A549 (cell line): Measurements from ENCODE around the gene NKD1. TPM values are rescaled to one million over a fixed set of nuclear protein-coding genes. Genes with fewer than 3 reads are reported as not detected.

Experiments used
- ATAC-seq, 2 experiments: fragments of 200-7000 bp in 1 of 2; fragments of >200 bp in 1 of 2; cut with Nextera tagmentation in 1 of 2; cut with Tn5 transposase in 1 of 2; 3 replicates each; pipeline versions ENCODE4 v1.8.0 to v1.9.1; 2018 to 2020; ENCODE audit warnings: mild to moderate bottlenecking in 1 of 2, moderate library complexity in 1 of 2
- CTCF ChIA-PET: fragments of 300-600 bp; sonication (Branson Sonifier 250); formaldehyde crosslinking; extraction: SDS; loops from one replicate; lab custom pipeline; 2021; ENCODE audit warnings: antibody characterized with exemption, inconsistent platforms; lab: Yijun Ruan, JAX
- POLR2A ChIA-PET: fragments of 350-600 bp; formaldehyde crosslinking; extraction: SDS; loops from one replicate; lab custom pipeline; 2021; ENCODE audit warnings: antibody characterized with exemption, inconsistent platforms; lab: Yijun Ruan, JAX
- DNase-seq, 2 experiments: peaks; one replicate each; pipeline versions ENCODE4 v3.0.0 to v3.0.0-alpha.2; 2011 to 2016; ENCODE audit warnings: low read depth in 1 of 2, low spot score in 1 of 2
- FAIRE-seq: peaks from 2 replicates; lab custom pipeline; 2011; peaks lifted over from hg19 to GRCh38; lab: Jason Lieb, UNC
- H3K27ac ChIP-seq, 2 experiments: fragments of >200 bp; sonication (Bioruptor Twin); formaldehyde crosslinking; 3 replicates each; pipeline ENCODE4 v1.5.1; 2016 to 2017
- H3K4me1 ChIP-seq: fragments of >200 bp; sonication (Bioruptor Twin); formaldehyde crosslinking; 3 replicates; pipeline ENCODE4 v1.6.1; 2016
- H3K4me2 ChIP-seq: fragments of >200 bp; sonication (Bioruptor Twin); formaldehyde crosslinking; 3 replicates; pipeline ENCODE4 v1.6.1; 2016
- H3K4me3 ChIP-seq: fragments of >200 bp; sonication (Bioruptor Twin); formaldehyde crosslinking; 3 replicates; pipeline ENCODE4 v1.5.1; 2016
- H3K9me3 ChIP-seq: fragments of >200 bp; sonication (Bioruptor Twin); formaldehyde crosslinking; 3 replicates; pipeline ENCODE4 v1.6.1; 2016
- CHD2 ChIP-seq: fragments of 150-350 bp; IDR thresholded peaks from 2 replicates; pipeline ENCODE4 v1.6.1; 2014; ENCODE audit warnings: low read length; ENCODE audit not compliant: partially characterized antibody
- CHD4 ChIP-seq: fragments of 200-600 bp; sonication (generic); IDR thresholded peaks from 2 replicates; pipeline ENCODE4 v1.6.1; 2016; ENCODE audit warnings: antibody characterized with exemption, mild to moderate bottlenecking, borderline replicate concordance
- EHMT2 ChIP-seq: fragments of 200-600 bp; sonication (generic); IDR thresholded peaks from 2 replicates; pipeline ENCODE4 v1.6.1; 2016; ENCODE audit warnings: antibody characterized with exemption, low read depth, mild to moderate bottlenecking, moderate library complexity
- FOSB ChIP-seq: fragments of 250-450 bp; sonication (Bioruptor Pico); IDR thresholded peaks from 2 replicates; pipeline ENCODE4 v1.5.0; 2020; ENCODE audit warnings: mild to moderate bottlenecking, moderate library complexity
- FOSL2 ChIP-seq, 2 experiments: fragments of 450-650 bp in 1 of 2; fragments of >200 bp in 1 of 2; sonication (Bioruptor Twin) in 1 of 2; formaldehyde crosslinking; IDR thresholded peaks; 2 replicates each; pipeline versions ENCODE4 v1.5.0 to v1.6.1; 2016 to 2020; ENCODE audit warnings: mild to moderate bottlenecking in 1 of 2, moderate library complexity in 1 of 2
- HEYL ChIP-seq: fragments of 250-450 bp; sonication (Bioruptor Pico); IDR thresholded peaks from 2 replicates; pipeline ENCODE4 v1.8.0; 2021; ENCODE audit warnings: mild to moderate bottlenecking, moderate library complexity
- HMGXB4 ChIP-seq: fragments of 250-450 bp; sonication (Bioruptor Pico); IDR thresholded peaks from 2 replicates; pipeline ENCODE4 v1.5.0; 2021; ENCODE audit warnings: mild to moderate bottlenecking, moderate library complexity, borderline replicate concordance
- HOXB13 ChIP-seq: fragments of 250-450 bp; sonication (Bioruptor Pico); IDR thresholded peaks from 2 replicates; pipeline ENCODE4 v1.5.0; 2020; ENCODE audit warnings: low read depth, mild to moderate bottlenecking, moderate library complexity
- KDM5A ChIP-seq: fragments of 200-600 bp; sonication (generic); IDR thresholded peaks from 2 replicates; pipeline ENCODE4 v1.6.1; 2016; ENCODE audit warnings: antibody characterized with exemption, mild to moderate bottlenecking
- MAFK ChIP-seq: fragments of 450-650 bp; IDR thresholded peaks from 2 replicates; pipeline ENCODE4 v1.6.1; 2014; ENCODE audit not compliant: partially characterized antibody
- RAD21 ChIP-seq, 2 experiments: fragments of >200 bp in 1 of 2; sonication (Bioruptor Twin) in 1 of 2; formaldehyde crosslinking in 1 of 2; IDR thresholded peaks in 1 of 2; conservative IDR thresholded peaks in 1 of 2; 2 replicates in 1 of 2; 3 replicates in 1 of 2; pipeline ENCODE4 v1.6.1; 2012 to 2018; ENCODE audit warnings: inconsistent platforms in 1 of 2
- TFCP2L1 ChIP-seq: fragments of 250-450 bp; sonication (Bioruptor Pico); IDR thresholded peaks from 2 replicates; pipeline ENCODE4 v1.5.0; 2021; ENCODE audit warnings: mild to moderate bottlenecking
- USF2 ChIP-seq: fragments of 450-650 bp; IDR thresholded peaks from 2 replicates; pipeline ENCODE4 v1.6.1; 2014; ENCODE audit warnings: antibody characterized with exemption
- ZNF302 ChIP-seq: fragments of 250-450 bp; sonication (Bioruptor Pico); IDR thresholded peaks from 2 replicates; pipeline ENCODE4 v1.9.0; 2021; ENCODE audit warnings: inconsistent platforms, mild to moderate bottlenecking, moderate library complexity
- ZSCAN20 ChIP-seq: fragments of 250-450 bp; sonication (Bioruptor Pico); IDR thresholded peaks from 2 replicates; pipeline ENCODE4 v1.8.0; 2022; ENCODE audit warnings: mild to moderate bottlenecking, moderate library complexity
- WGBS: methylation state at CpG from one replicate; pipeline ENCODE4 v1.1.6; 2017; ENCODE audit errors: missing lambda C conversion rate; 5-methylcytosine and 5-hydroxymethylcytosine counted together
- polyA plus RNA-seq, 4 experiments: library from polyadenylated mRNA; depleted of rRNA in 3 of 4; stranded (reverse); fragments of >200 nt; fragmentation: RNase III in 1 of 4; extraction: RNeasy Plus Mini Kit Qiagen cat#74134 plus additional on column Dnase treatment in 1 of 4; gene quantifications; 2 replicates in 3 of 4; 3 replicates in 1 of 4; pipeline ENCODE4 v1.2.3, GENCODE V29; 2011 to 2017
- TF ChIP-seq, protein P1 (sequence below): IDR thresholded peaks from 2 replicates; pipeline ENCODE4 v1.6.1; 2012
- TF ChIP-seq, protein P2 (sequence below): fragments of 150-350 bp; IDR thresholded peaks from 2 replicates; pipeline ENCODE4 v1.6.1; 2014; ENCODE audit warnings: low read depth, mild to moderate bottlenecking, low read length
- TF ChIP-seq, protein P3 (sequence below): IDR thresholded peaks from 2 replicates; pipeline ENCODE4 v1.6.1; 2012; ENCODE audit warnings: low read depth, borderline replicate concordance
- TF ChIP-seq, protein P4 (sequence below): fragments of >200 bp; sonication (Bioruptor Twin); formaldehyde crosslinking; IDR thresholded peaks from 3 replicates; pipeline ENCODE4 v1.5.1; 2016

NKD1 gene
- polyA plus RNA-seq, 2 of the 4 experiments (the other 2 are of a cell fraction) = 0.10 to 0.19 TPM

- Histone ChIP-seq H3K4me1 (0 out of 3 replicates have a peak, but pooled peaks cover 3% of the 10 kb centered on the region), H3K27ac (0 out of 6 replicates have a peak overlapping the region, but pooled peaks of 1 of the 2 experiments have one; percentile 38), H3K9me3 (no peaks in the 10 kb centered on the region), H3K4me2 (no peak overlapping the region), H3K4me3 (no peak overlapping the region)
- POLR2A ChIA-PET = no interaction called here
- CTCF ChIA-PET = interaction anchor here (1.0 to 1.5 kb wide), 2 partner anchors 11 to 45 kb away, joined by 3 to 4 read pairs; no protein-coding TSS in a partner anchor
- DNase-seq = no peak
- ATAC-seq = no peak
- FAIRE-seq = no peak
- TF ChIP-seq USF2 (no peak), MAFK (no peak), ZSCAN20 (no peak), TFCP2L1 (CRISPR knock-in tag) (no peak), HOXB13 (CRISPR knock-in tag) (no peak), KDM5A (no peak), RAD21 (conservative IDR thresholded peaks at IDR 0.05 in 1 of 2, IDR thresholded peaks at IDR 0.05 in 1 of 2) (no peak), EHMT2 (no peak), CHD4 (no peak), HMGXB4 (CRISPR knock-in tag) (no peak), CHD2 (no peak), FOSB (no peak), HEYL (CRISPR knock-in tag) (no peak), ZNF302 (CRISPR knock-in tag) (no peak), FOSL2 (IDR thresholded peaks at IDR 0.05) (no peak), FOSL2 (CRISPR knock-in tag; IDR thresholded peaks at IDR 0.05) (no peak)
- TF ChIP-seq, protein P1, sequence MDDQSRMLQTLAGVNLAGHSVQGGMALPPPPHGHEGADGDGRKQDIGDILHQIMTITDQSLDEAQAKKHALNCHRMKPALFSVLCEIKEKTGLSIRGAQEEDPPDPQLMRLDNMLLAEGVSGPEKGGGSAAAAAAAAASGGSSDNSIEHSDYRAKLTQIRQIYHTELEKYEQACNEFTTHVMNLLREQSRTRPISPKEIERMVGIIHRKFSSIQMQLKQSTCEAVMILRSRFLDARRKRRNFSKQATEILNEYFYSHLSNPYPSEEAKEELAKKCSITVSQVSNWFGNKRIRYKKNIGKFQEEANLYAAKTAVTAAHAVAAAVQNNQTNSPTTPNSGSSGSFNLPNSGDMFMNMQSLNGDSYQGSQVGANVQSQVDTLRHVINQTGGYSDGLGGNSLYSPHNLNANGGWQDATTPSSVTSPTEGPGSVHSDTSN = no peak
- TF ChIP-seq, protein P2, sequence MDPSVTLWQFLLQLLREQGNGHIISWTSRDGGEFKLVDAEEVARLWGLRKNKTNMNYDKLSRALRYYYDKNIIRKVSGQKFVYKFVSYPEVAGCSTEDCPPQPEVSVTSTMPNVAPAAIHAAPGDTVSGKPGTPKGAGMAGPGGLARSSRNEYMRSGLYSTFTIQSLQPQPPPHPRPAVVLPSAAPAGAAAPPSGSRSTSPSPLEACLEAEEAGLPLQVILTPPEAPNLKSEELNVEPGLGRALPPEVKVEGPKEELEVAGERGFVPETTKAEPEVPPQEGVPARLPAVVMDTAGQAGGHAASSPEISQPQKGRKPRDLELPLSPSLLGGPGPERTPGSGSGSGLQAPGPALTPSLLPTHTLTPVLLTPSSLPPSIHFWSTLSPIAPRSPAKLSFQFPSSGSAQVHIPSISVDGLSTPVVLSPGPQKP = no peak
- TF ChIP-seq, protein P3, sequence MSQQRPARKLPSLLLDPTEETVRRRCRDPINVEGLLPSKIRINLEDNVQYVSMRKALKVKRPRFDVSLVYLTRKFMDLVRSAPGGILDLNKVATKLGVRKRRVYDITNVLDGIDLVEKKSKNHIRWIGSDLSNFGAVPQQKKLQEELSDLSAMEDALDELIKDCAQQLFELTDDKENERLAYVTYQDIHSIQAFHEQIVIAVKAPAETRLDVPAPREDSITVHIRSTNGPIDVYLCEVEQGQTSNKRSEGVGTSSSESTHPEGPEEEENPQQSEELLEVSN = no peak
- TF ChIP-seq, protein P4, sequence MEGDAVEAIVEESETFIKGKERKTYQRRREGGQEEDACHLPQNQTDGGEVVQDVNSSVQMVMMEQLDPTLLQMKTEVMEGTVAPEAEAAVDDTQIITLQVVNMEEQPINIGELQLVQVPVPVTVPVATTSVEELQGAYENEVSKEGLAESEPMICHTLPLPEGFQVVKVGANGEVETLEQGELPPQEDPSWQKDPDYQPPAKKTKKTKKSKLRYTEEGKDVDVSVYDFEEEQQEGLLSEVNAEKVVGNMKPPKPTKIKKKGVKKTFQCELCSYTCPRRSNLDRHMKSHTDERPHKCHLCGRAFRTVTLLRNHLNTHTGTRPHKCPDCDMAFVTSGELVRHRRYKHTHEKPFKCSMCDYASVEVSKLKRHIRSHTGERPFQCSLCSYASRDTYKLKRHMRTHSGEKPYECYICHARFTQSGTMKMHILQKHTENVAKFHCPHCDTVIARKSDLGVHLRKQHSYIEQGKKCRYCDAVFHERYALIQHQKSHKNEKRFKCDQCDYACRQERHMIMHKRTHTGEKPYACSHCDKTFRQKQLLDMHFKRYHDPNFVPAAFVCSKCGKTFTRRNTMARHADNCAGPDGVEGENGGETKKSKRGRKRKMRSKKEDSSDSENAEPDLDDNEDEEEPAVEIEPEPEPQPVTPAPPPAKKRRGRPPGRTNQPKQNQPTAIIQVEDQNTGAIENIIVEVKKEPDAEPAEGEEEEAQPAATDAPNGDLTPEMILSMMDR = no peak
- WGBS = 79% methylated on average over 10 of the region's 10 CpGs
These were observed 71.7 kb downstream of the NKD1 start for GRCh38 chr16:50619702-50620491.
